SW 1271 (cell line): ENCODE measurements around the gene ZCCHC14.
"Not testable (repeated sequence)": the region's sequence is repeated elsewhere in the genome, so short reads cannot be mapped to it uniquely, and the experiment has no call there.

Source experiments
- DNase-seq, 2 experiments: peaks; one replicate each; lab custom pipeline; 2025; lab: John Stamatoyannopoulos, UW

ZCCHC14 gene

GRCh38 chr16:87497023-87497766 is 4.4 kb upstream of the ZCCHC14 start:
- not testable (repeated sequence) for DNase-seq

- DNase-seq, result no peak
Observed at GRCh38 chr16:87496447-87496801, 3.6 kb upstream of the ZCCHC14 start.

GRCh38 chr16:87495578-87496446 is 3.0 kb upstream of the ZCCHC14 start:
- no peak for DNase-seq

GRCh38 chr16:87493608-87494280 is 920 bp upstream of the ZCCHC14 start:
- DNase-seq, result no peak

GRCh38 chr16:87492291-87492630 is 563 bp downstream of the ZCCHC14 start:
- DNase-seq, result no peak

- no peak for DNase-seq
Observed at GRCh38 chr16:87491522-87492290, 1.1 kb downstream of the ZCCHC14 start.

- DNase-seq, result not testable (repeated sequence)
Observed at GRCh38 chr16:87490799-87491521, 1.9 kb downstream of the ZCCHC14 start.

GRCh38 chr16:87490096-87490798 is 2.6 kb downstream of the ZCCHC14 start:
- DNase-seq, result no peak

GRCh38 chr16:87489434-87490045 is 3.3 kb downstream of the ZCCHC14 start:
- DNase-seq, result no peak

GRCh38 chr16:87488960-87489359 is 3.9 kb downstream of the ZCCHC14 start:
- not testable (repeated sequence) for DNase-seq

GRCh38 chr16:87487361-87487924 is 5.4 kb downstream of the ZCCHC14 start:
- no peak for DNase-seq

- DNase-seq, result no peak
Observed at GRCh38 chr16:87486713-87487247, 6.0 kb downstream of the ZCCHC14 start.

GRCh38 chr16:87486282-87486681 is 6.5 kb downstream of the ZCCHC14 start:
- no peak for DNase-seq

- not testable (repeated sequence) for DNase-seq
Observed at GRCh38 chr16:87485792-87486191, 7.0 kb downstream of the ZCCHC14 start.

GRCh38 chr16:87484487-87485331 is 8.1 kb downstream of the ZCCHC14 start:
- no peak for DNase-seq

- DNase-seq, result no peak
Observed at GRCh38 chr16:87483481-87483880, 9.3 kb downstream of the ZCCHC14 start.

GRCh38 chr16:87482670-87483069 is 10.2 kb downstream of the ZCCHC14 start:
- not testable (repeated sequence) for DNase-seq

GRCh38 chr16:87482266-87482665 is 10.6 kb downstream of the ZCCHC14 start:
- DNase-seq, result no peak

GRCh38 chr16:87481711-87482110 is 11.1 kb downstream of the ZCCHC14 start:
- not testable (repeated sequence) for DNase-seq
